GM23338 (cell line): ENCODE measurements around the gene CSH2. TPM values are rescaled to one million over a fixed set of nuclear protein-coding genes. Genes with fewer than 3 reads are reported as not detected.

Source experiments
- ATAC-seq: fragments of 200-7000 bp; cut with Tn5 transposase; 3 replicates; pipeline ENCODE4 v1.9.1; 2020
- DNase-seq: peaks from one replicate; pipeline ENCODE4 v3.0.0-alpha.2; 2015; ENCODE audit warnings: low spot score
- H2AFZ ChIP-seq: fragments of 200-600 bp; sonication (generic); 2 replicates; pipeline ENCODE4 v1.8.0; 2016; ENCODE audit warnings: antibody characterized with exemption, mild to moderate bottlenecking, moderate library complexity
- H3F3A ChIP-seq: fragments of 200-600 bp; sonication (generic); replicated peaks from 2 replicates; pipeline ENCODE4 v1.8.0; 2017; ENCODE audit warnings: antibody characterized with exemption, mixed run types, low read depth
- H3K27ac ChIP-seq: fragments of 200-600 bp; sonication (generic); 2 replicates; pipeline ENCODE4 v1.6.1; 2016; ENCODE audit warnings: low read depth
- H3K27me3 ChIP-seq: fragments of 200-600 bp; sonication (generic); 2 replicates; pipeline ENCODE4 v1.8.0; 2016; ENCODE audit warnings: mild to moderate bottlenecking, mixed run types, moderate library complexity; ENCODE audit not compliant: insufficient read depth
- H3K36me3 ChIP-seq: fragments of 200-600 bp; sonication (generic); 2 replicates; pipeline ENCODE4 v1.8.0; 2016; ENCODE audit warnings: mild to moderate bottlenecking; ENCODE audit not compliant: insufficient read depth
- H3K4me1 ChIP-seq: fragments of 200-600 bp; sonication (generic); 2 replicates; pipeline ENCODE4 v1.8.0; 2016; ENCODE audit warnings: mild to moderate bottlenecking, moderate library complexity; ENCODE audit not compliant: insufficient read depth
- H3K4me2 ChIP-seq: fragments of 200-600 bp; sonication (generic); 2 replicates; pipeline ENCODE4 v1.7.1; 2017; ENCODE audit warnings: mixed run types
- H3K4me3 ChIP-seq: fragments of 200-600 bp; sonication (generic); 2 replicates; pipeline ENCODE4 v1.6.1; 2016; ENCODE audit warnings: mixed run types
- H3K79me2 ChIP-seq: fragments of 200-600 bp; sonication (generic); replicated peaks from 2 replicates; pipeline ENCODE4 v1.8.0; 2017; ENCODE audit warnings: mild to moderate bottlenecking; ENCODE audit not compliant: insufficient read depth
- H3K9me2 ChIP-seq: fragments of 200-600 bp; sonication (generic); 2 replicates; pipeline ENCODE4 v1.8.0; 2017; ENCODE audit not compliant: insufficient read depth
- H4K20me1 ChIP-seq: fragments of 200-600 bp; sonication (generic); replicated peaks from 2 replicates; pipeline ENCODE4 v1.8.0; 2017; ENCODE audit warnings: mild to moderate bottlenecking; ENCODE audit not compliant: insufficient read depth
- H3K27ac Mint-ChIP-seq: 2 replicates; pipeline ENCODE4 v1.8.0; 2020; ENCODE audit warnings: inconsistent platforms, mild to moderate bottlenecking, moderate library complexity, mixed read lengths
- H3K27me3 Mint-ChIP-seq: 3 replicates; pipeline ENCODE4 v1.8.0; 2022; ENCODE audit warnings: low read depth, mild to moderate bottlenecking, moderate library complexity, mixed read lengths, inconsistent platforms; ENCODE audit not compliant: insufficient read depth, poor library complexity
- H3K36me3 Mint-ChIP-seq: 3 replicates; pipeline ENCODE4 v1.8.0; 2021; ENCODE audit warnings: low read depth, mild to moderate bottlenecking, inconsistent platforms, moderate library complexity, mixed read lengths
- H3K4me1 Mint-ChIP-seq: 3 replicates; pipeline ENCODE4 v1.8.0; 2020; ENCODE audit warnings: mild to moderate bottlenecking, inconsistent platforms, mixed read lengths
- H3K4me3 Mint-ChIP-seq: 3 replicates; pipeline ENCODE4 v1.8.0; 2021; ENCODE audit warnings: moderate library complexity, mild to moderate bottlenecking, inconsistent platforms, mixed read lengths
- H3K9me3 Mint-ChIP-seq: 3 replicates; pipeline ENCODE4 v1.8.0; 2020; ENCODE audit warnings: moderate library complexity, mild to moderate bottlenecking, inconsistent platforms, mixed read lengths
- CREB1 ChIP-seq: fragments of 250-450 bp; sonication (Bioruptor Pico); IDR thresholded peaks from 2 replicates; pipeline ENCODE4 v1.5.0; 2020; ENCODE audit warnings: low read depth, mild to moderate bottlenecking, moderate library complexity
- EZH2 ChIP-seq: fragments of 200-600 bp; sonication (generic); IDR thresholded peaks from one replicate; pipeline ENCODE4 v1.8.0; 2017; ENCODE audit warnings: antibody characterized with exemption, mild to moderate bottlenecking, low read depth; ENCODE audit not compliant: unreplicated experiment
- JUNB ChIP-seq: IDR thresholded peaks from one replicate; pipeline ENCODE4 v1.6.1; 2016; ENCODE audit warnings: antibody characterized with exemption; ENCODE audit not compliant: unreplicated experiment
- NANOG ChIP-seq: IDR thresholded peaks from 2 replicates; pipeline ENCODE4 v1.6.1; 2016; ENCODE audit warnings: antibody characterized with exemption, borderline replicate concordance
- STAT1 ChIP-seq: IDR thresholded peaks from one replicate; pipeline ENCODE4 v1.6.1; 2016; ENCODE audit warnings: antibody characterized with exemption; ENCODE audit not compliant: unreplicated experiment
- ZNF114 ChIP-seq: fragments of 250-450 bp; sonication (Bioruptor Pico); IDR thresholded peaks from 2 replicates; pipeline ENCODE4 v1.5.0; 2020; ENCODE audit warnings: mild to moderate bottlenecking, moderate library complexity
- ZNF331 ChIP-seq: fragments of 250-450 bp; sonication (Bioruptor Pico); IDR thresholded peaks from 2 replicates; pipeline ENCODE4 v1.5.0; 2020; ENCODE audit warnings: low read depth, mild to moderate bottlenecking, moderate library complexity
- polyA plus RNA-seq: library from polyadenylated mRNA; unstranded; fragments of >200 nt; fragmentation: Nextera tagmentation; extraction: Ambion mirVana; gene quantifications from 2 replicates; pipeline ENCODE4 v1.2.1, GENCODE V29; 2016
- total RNA-seq: library from RNA; depleted of rRNA; stranded (reverse); fragments of >200 nt; shearing (Covaris generic); gene quantifications from 2 replicates; pipeline ENCODE4 v1.2.3, GENCODE V29; 2014
- TF ChIP-seq, protein P1 (sequence below): fragments of 250-450 bp; sonication (Bioruptor Pico); IDR thresholded peaks from 2 replicates; pipeline ENCODE4 v1.5.0; 2020; ENCODE audit warnings: mild to moderate bottlenecking, moderate library complexity
- TF ChIP-seq, protein P2 (sequence below), 2 experiments: fragments of 200-600 bp in 1 of 2; sonication (generic) in 1 of 2; conservative IDR thresholded peaks; 2 replicates each; pipeline versions ENCODE4 v1.5.1 to v1.6.1; 2016 to 2017; ENCODE audit warnings: antibody characterized with exemption in 2 of 2, low read depth in 2 of 2, mild to moderate bottlenecking in 2 of 2, moderate library complexity in 1 of 2

The CSH2 gene
- total and polyA plus RNA-seq, 2 experiments from 2014 or later: 0.37 TPM; not detected in 1

DNA sequence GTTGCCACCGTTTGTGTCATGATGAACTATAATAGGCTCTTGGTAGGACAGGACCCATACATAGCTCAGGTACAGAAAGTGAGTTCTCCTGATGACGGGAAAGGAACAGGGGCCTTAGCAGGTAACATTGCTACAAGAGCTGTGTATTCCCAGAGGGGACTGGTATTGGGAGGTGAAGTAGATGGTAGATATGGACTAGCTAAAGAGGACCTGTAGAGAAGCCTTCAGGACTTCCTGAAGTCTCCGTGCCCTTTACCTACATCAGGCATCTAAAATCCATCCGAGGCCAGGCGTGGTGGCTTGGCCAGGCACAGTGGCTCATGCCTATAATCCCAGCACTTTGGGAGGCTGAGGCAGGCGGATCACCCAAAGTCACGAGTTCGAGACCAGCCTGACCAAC lies 18.3 kb downstream of the CSH2 start (continued):
- TF ChIP-seq, protein P1, sequence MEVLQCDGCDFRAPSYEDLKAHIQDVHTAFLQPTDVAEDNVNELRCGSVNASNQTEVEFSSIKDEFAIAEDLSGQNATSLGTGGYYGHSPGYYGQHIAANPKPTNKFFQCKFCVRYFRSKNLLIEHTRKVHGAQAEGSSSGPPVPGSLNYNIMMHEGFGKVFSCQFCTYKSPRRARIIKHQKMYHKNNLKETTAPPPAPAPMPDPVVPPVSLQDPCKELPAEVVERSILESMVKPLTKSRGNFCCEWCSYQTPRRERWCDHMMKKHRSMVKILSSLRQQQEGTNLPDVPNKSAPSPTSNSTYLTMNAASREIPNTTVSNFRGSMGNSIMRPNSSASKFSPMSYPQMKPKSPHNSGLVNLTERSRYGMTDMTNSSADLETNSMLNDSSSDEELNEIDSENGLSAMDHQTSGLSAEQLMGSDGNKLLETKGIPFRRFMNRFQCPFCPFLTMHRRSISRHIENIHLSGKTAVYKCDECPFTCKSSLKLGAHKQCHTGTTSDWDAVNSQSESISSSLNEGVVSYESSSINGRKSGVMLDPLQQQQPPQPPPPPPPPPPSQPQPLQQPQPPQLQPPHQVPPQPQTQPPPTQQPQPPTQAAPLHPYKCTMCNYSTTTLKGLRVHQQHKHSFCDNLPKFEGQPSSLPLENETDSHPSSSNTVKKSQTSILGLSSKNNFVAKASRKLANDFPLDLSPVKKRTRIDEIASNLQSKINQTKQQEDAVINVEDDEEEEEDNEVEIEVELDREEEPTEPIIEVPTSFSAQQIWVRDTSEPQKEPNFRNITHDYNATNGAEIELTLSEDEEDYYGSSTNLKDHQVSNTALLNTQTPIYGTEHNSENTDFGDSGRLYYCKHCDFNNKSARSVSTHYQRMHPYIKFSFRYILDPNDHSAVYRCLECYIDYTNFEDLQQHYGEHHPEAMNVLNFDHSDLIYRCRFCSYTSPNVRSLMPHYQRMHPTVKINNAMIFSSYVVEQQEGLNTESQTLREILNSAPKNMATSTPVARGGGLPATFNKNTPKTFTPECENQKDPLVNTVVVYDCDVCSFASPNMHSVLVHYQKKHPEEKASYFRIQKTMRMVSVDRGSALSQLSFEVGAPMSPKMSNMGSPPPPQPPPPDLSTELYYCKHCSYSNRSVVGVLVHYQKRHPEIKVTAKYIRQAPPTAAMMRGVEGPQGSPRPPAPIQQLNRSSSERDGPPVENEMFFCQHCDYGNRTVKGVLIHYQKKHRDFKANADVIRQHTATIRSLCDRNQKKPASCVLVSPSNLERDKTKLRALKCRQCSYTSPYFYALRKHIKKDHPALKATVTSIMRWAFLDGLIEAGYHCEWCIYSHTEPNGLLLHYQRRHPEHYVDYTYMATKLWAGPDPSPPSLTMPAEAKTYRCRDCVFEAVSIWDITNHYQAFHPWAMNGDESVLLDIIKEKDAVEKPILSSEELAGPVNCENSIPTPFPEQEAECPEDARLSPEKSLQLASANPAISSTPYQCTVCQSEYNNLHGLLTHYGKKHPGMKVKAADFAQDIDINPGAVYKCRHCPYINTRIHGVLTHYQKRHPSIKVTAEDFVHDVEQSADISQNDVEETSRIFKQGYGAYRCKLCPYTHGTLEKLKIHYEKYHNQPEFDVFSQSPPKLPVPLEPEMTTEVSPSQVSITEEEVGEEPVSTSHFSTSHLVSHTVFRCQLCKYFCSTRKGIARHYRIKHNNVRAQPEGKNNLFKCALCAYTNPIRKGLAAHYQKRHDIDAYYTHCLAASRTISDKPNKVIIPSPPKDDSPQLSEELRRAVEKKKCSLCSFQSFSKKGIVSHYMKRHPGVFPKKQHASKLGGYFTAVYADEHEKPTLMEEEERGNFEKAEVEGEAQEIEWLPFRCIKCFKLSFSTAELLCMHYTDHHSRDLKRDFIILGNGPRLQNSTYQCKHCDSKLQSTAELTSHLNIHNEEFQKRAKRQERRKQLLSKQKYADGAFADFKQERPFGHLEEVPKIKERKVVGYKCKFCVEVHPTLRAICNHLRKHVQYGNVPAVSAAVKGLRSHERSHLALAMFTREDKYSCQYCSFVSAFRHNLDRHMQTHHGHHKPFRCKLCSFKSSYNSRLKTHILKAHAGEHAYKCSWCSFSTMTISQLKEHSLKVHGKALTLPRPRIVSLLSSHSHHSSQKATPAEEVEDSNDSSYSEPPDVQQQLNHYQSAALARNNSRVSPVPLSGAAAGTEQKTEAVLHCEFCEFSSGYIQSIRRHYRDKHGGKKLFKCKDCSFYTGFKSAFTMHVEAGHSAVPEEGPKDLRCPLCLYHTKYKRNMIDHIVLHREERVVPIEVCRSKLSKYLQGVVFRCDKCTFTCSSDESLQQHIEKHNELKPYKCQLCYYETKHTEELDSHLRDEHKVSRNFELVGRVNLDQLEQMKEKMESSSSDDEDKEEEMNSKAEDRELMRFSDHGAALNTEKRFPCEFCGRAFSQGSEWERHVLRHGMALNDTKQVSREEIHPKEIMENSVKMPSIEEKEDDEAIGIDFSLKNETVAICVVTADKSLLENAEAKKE (CRISPR knock-in tag): no peak
- no peak for TF ChIP-seq NANOG

DNA sequence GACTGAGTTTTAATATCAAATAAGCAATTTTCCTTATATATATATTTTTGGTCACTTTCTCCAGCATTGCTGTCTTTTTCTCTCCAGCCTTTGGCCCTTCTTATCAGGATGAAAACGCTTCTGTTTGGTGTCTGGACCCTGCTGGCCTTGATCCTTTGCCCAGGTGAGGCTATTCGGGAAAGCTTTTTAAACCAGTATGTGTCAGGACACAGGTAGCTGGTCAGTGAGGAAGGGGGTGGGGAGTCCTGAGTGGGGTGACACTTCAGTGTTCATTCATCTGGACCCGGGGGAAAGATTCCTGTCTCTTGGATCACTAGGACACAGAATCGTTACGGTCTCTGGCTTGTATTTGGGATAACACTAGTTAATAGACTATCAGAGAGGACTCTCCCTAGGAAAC lies 18.8 kb downstream of the CSH2 start:
- H3K27ac Mint-ChIP-seq: no peak overlapping the region
- H3K27ac ChIP-seq: no peak overlapping the region
- no peak overlapping the region for H3K4me3 ChIP-seq
- peaks cover 1% of the 10 kb centered on the region; the same call in 1 of the 2 replicates for H3K27me3 ChIP-seq
- no peaks in the 10 kb centered on the region for H3K36me3 ChIP-seq
- no peak overlapping the region for H3K4me2 ChIP-seq
- ATAC-seq: no peak
- no peak overlapping the region for H3K4me3 Mint-ChIP-seq
- H3K9me2 ChIP-seq: no peaks in the 10 kb centered on the region
- no peaks in the 10 kb centered on the region for H3K4me1 ChIP-seq
- H2AFZ ChIP-seq: no peak overlapping the region
- H3K36me3 Mint-ChIP-seq: no peaks in the 10 kb centered on the region
- H3K4me1 Mint-ChIP-seq: no peaks in the 10 kb centered on the region
- H3K79me2 ChIP-seq: no peaks in the 10 kb centered on the region
- H4K20me1 ChIP-seq: no peaks in the 10 kb centered on the region
- DNase-seq: no peak
- H3K9me3 Mint-ChIP-seq: peaks cover 1% of the 10 kb centered on the region; the same call in 1 of the 3 replicates
- H3F3A ChIP-seq: no peaks in the 10 kb centered on the region
- peaks cover 10% of the 10 kb centered on the region for H3K27me3 Mint-ChIP-seq
- TF ChIP-seq STAT1 (no peak), JUNB (no peak), ZNF331 (CRISPR knock-in tag) (no peak), EZH2 (no peak), ZNF114 (CRISPR knock-in tag) (no peak), CREB1 (CRISPR knock-in tag) (no peak)
- TF ChIP-seq, protein P2, sequence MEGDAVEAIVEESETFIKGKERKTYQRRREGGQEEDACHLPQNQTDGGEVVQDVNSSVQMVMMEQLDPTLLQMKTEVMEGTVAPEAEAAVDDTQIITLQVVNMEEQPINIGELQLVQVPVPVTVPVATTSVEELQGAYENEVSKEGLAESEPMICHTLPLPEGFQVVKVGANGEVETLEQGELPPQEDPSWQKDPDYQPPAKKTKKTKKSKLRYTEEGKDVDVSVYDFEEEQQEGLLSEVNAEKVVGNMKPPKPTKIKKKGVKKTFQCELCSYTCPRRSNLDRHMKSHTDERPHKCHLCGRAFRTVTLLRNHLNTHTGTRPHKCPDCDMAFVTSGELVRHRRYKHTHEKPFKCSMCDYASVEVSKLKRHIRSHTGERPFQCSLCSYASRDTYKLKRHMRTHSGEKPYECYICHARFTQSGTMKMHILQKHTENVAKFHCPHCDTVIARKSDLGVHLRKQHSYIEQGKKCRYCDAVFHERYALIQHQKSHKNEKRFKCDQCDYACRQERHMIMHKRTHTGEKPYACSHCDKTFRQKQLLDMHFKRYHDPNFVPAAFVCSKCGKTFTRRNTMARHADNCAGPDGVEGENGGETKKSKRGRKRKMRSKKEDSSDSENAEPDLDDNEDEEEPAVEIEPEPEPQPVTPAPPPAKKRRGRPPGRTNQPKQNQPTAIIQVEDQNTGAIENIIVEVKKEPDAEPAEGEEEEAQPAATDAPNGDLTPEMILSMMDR (conservative IDR thresholded peaks at IDR 0.05; ENCODE audit: low read depth in 2 of 2): no peak
- TF ChIP-seq, protein P1 (CRISPR knock-in tag): no peak
